Sigmoid colon (tissue), 7 donors: ENCODE data around the gene KIF7. TPM values are rescaled to one million over a fixed set of nuclear protein-coding genes. Genes with fewer than 3 reads are reported as not detected.
A peak's percentile ranks its signal among the peaks of the same experiment; 100 is the strongest.

Experiments used
- DNase-seq: peaks from one replicate; pipeline ENCODE4 v3.0.0-alpha.2; 2019
- H3K27ac ChIP-seq, 4 donors: fragments of 200-600 bp; sonication (generic); one replicate each; pipeline ENCODE4 v1.5.1; 2016 to 2019; ENCODE audit warnings: mild to moderate bottlenecking in 1 of 4
- H3K27me3 ChIP-seq, 3 donors: fragments of 200-600 bp; sonication (generic); one replicate each; pipeline ENCODE4 v1.5.1; 2019; ENCODE audit warnings: mild to moderate bottlenecking in 1 of 3
- H3K36me3 ChIP-seq, 4 donors: fragments of 200-600 bp; sonication (generic); one replicate each; pipeline ENCODE4 v1.5.1; 2016 to 2019
- H3K4me1 ChIP-seq, 4 donors: fragments of 200-600 bp; sonication (generic); one replicate each; pipeline ENCODE4 v1.5.1; 2017 to 2019
- H3K4me3 ChIP-seq, 4 donors: fragments of 200-600 bp; sonication (generic); one replicate each; pipeline ENCODE4 v1.5.1; 2017 to 2019; ENCODE audit warnings: mild to moderate bottlenecking in 2 of 4, moderate library complexity in 1 of 4
- H3K9me3 ChIP-seq, 4 donors: fragments of 200-600 bp in 3 of 4; sonication (generic) in 3 of 4; one replicate each; pipeline versions ENCODE4 v1.5.1 to v1.6.1; 2013 to 2019
- CTCF ChIP-seq, 4 experiments: fragments of 450-650 bp in 3 of 4; fragments of 200-600 bp in 1 of 4; IDR thresholded peaks; one replicate each; pipeline ENCODE4 v1.5.1; 2016 to 2019; ENCODE audit warnings: antibody characterized with exemption in 4 of 4, mild to moderate bottlenecking in 3 of 4, moderate library complexity in 2 of 4
- EP300 ChIP-seq, 4 donors: sonication (generic); formaldehyde crosslinking; IDR thresholded peaks; one replicate each; pipeline ENCODE4 v1.6.1; 2017; ENCODE audit warnings: antibody characterized with exemption in 4 of 4
- POLR2A ChIP-seq, 2 donors: fragments of 450-650 bp; IDR thresholded peaks; one replicate each; pipeline ENCODE4 v1.6.1; 2016; ENCODE audit warnings: antibody characterized with exemption in 2 of 2, mild to moderate bottlenecking in 2 of 2, moderate library complexity in 2 of 2
- POLR2AphosphoS5 ChIP-seq, 4 donors: sonication (generic); formaldehyde crosslinking; IDR thresholded peaks; one replicate each; pipeline ENCODE4 v1.6.1; 2017; ENCODE audit warnings: antibody characterized with exemption in 4 of 4
- WGBS, 2 donors: extraction: QIAGEN DNeasy Blood & Tissue Kit; methylation state at CpG; one replicate each; pipeline ENCODE4 v1.1.7; 2013; 5-methylcytosine and 5-hydroxymethylcytosine counted together
- intact Hi-C: fragments of 100-400 bp; cut with DNase I; formaldehyde crosslinking; loops from one replicate; pipeline ENCODE4 v1.15.1; 2023
- polyA plus RNA-seq, 3 donors: library from polyadenylated mRNA; stranded (reverse); fragments of 200-250 nt; gene quantifications; one replicate each; pipeline ENCODE4 v1.2.3, GENCODE V29; 2013
- total RNA-seq, 4 donors: library from RNA; depleted of rRNA; stranded (reverse); fragments of >200 nt; gene quantifications; one replicate each; pipeline ENCODE4 v1.1.0, GENCODE V29; 2016
- donor health status: healthy with polysubstance abuse.
- donor health status: Bipolar disorder and iron deficiency.
- donor health status: healthy.

The KIF7 gene
- total and polyA plus RNA-seq, 7 donors = 0.46 to 15.2 (median 5.4) TPM

- no peak for TF ChIP-seq EP300 (IDR thresholded peaks at IDR 0.05)
- no peak for TF ChIP-seq CTCF (IDR thresholded peaks at IDR 0.05)
- no peak for TF ChIP-seq POLR2AphosphoS5 (IDR thresholded peaks at IDR 0.05)
- no peak for TF ChIP-seq POLR2A (IDR thresholded peaks at IDR 0.05)
- Histone ChIP-seq H3K9me3 (no peaks in the 10 kb centered on the region), H3K36me3 (no peaks in the 10 kb centered on the region), H3K4me3 (no peak overlapping the region), H3K27me3 (no peaks in the 10 kb centered on the region), H3K27ac (no peak overlapping the region), H3K4me1 (peaks cover 0 to 15% (median 12%) of the 10 kb centered on the region in 4 donors)
- intact Hi-C loops = no loop called here
- 70 to 76% methylated on average over 6 of the region's 6 CpGs for WGBS, 2 donors
- no peak for DNase-seq
These were observed 20.3 kb upstream of the KIF7 start for GRCh38 chr15:89675606-89676005.

GRCh38 chr15:89674526-89674925, 19.3 kb upstream of the KIF7 start:
- no peak for DNase-seq
- TF ChIP-seq CTCF (IDR thresholded peaks at IDR 0.05) = no peak
- Histone ChIP-seq H3K27me3 (no peaks in the 10 kb centered on the region), H3K4me3 (no peak overlapping the region), H3K36me3 (no peaks in the 10 kb centered on the region), H3K4me1 (peaks cover 0 to 8% (median 3%) of the 10 kb centered on the region in 4 donors), H3K27ac (no peak overlapping the region), H3K9me3 (no peaks in the 10 kb centered on the region)
- intact Hi-C loops = no loop called here
- WGBS, 2 donors = 86 to 89% methylated on average over 4 of the region's 4 CpGs

GRCh38 chr15:89673165-89673512, 17.9 kb upstream of the KIF7 start:
- intact Hi-C loops = no loop called here
- Histone ChIP-seq H3K27me3 (no peaks in the 10 kb centered on the region), H3K4me3 (no peak overlapping the region), H3K27ac (no peak overlapping the region), H3K9me3 (no peaks in the 10 kb centered on the region), H3K4me1 (peaks cover 0 to 8% (median 3%) of the 10 kb centered on the region in 4 donors), H3K36me3 (no peaks in the 10 kb centered on the region)
- no peak for DNase-seq
- 70 to 83% methylated on average over 12 of the region's 12 CpGs for WGBS, 2 donors
- TF ChIP-seq CTCF (IDR thresholded peaks at IDR 0.05) (peak in 1 of 4 experiments; percentile 14), POLR2A (IDR thresholded peaks at IDR 0.05) (no peak)

GRCh38 chr15:89672221-89673164, 17.2 kb upstream of the KIF7 start:
- no peaks in the 10 kb centered on the region for H3K27me3 ChIP-seq
- H3K27ac ChIP-seq = peak overlapping the region in 1 of 4 donors; percentile 55
- TF ChIP-seq CTCF (IDR thresholded peaks at IDR 0.05) = no peak
- TF ChIP-seq POLR2AphosphoS5 (IDR thresholded peaks at IDR 0.05) = no peak
- no peak for TF ChIP-seq POLR2A (IDR thresholded peaks at IDR 0.05)
- no peak for TF ChIP-seq EP300 (IDR thresholded peaks at IDR 0.05)
- intact Hi-C loops = no loop called here
- H3K36me3 ChIP-seq = no peaks in the 10 kb centered on the region
- DNase-seq = no peak
- H3K9me3 ChIP-seq = no peaks in the 10 kb centered on the region
- 94 to 96% methylated on average over 12 of the region's 12 CpGs for WGBS, 2 donors
- no peak overlapping the region for H3K4me3 ChIP-seq
- peaks cover 0 to 8% (median 3%) of the 10 kb centered on the region in 4 donors for H3K4me1 ChIP-seq
